ENCODE measurements around the gene TRIM5.
"Not testable (repeated sequence)": the region's sequence is repeated elsewhere in the genome, so short reads cannot be mapped to it uniquely, and the experiment has no call there.

The TRIM5 gene

GRCh38 chr11:5719703-5720495 is 35.0 kb upstream of the TRIM5 start:
- no peaks in the 10 kb centered on the region for H3K36me3 ChIP-seq (replicated peaks in 1 of 2; ENCODE audit: control insufficient read depth in 2 of 2, insufficient read depth in 2 of 2, low read length in 2 of 2)
- no peak for DNase-seq (ENCODE audit: low spot score)
- H3K14ac ChIP-seq (ENCODE audit: low read length) = no peak overlapping the region
- no peak overlapping the region for H2BK120ac ChIP-seq (ENCODE audit: low read depth, low read length)
- H2BK5ac ChIP-seq (ENCODE audit: low read length) = no peak overlapping the region
- no peaks in the 10 kb centered on the region for H3K79me1 ChIP-seq (ENCODE audit: low read depth, low read length)
- no peaks in the 10 kb centered on the region for H3K4me1 ChIP-seq (ENCODE audit: control insufficient read depth in 2 of 2, insufficient read depth in 1 of 2, low read depth in 1 of 2, low read length in 2 of 2)
- no peak overlapping the region for H3K23ac ChIP-seq (ENCODE audit: low read depth, low read length, poor library complexity)
- no peak overlapping the region for H3K4me2 ChIP-seq (ENCODE audit: insufficient read depth, low read length, poor library complexity, severe bottlenecking)
- H2AFZ ChIP-seq (ENCODE audit: low read length) = no peak overlapping the region
- H2AK5ac ChIP-seq (ENCODE audit: low read depth, low read length) = no peak overlapping the region
- no peak overlapping the region for H2BK12ac ChIP-seq (ENCODE audit: low read length)
- no peak overlapping the region for H3K4ac ChIP-seq (ENCODE audit: low read length)
- H3K27me3 ChIP-seq (ENCODE audit: control insufficient read depth in 3 of 3, insufficient read depth in 3 of 3, low read depth in 1 of 3, low read length in 3 of 3) = no peaks in the 10 kb centered on the region
- H3K4me3 ChIP-seq (ENCODE audit: low read length in 2 of 2) = no peak overlapping the region
- H2BK15ac ChIP-seq (ENCODE audit: low read length) = no peak overlapping the region
- no peak overlapping the region for H3K27ac ChIP-seq (replicated peaks; ENCODE audit: low read length)
- no peak overlapping the region for H4K8ac ChIP-seq (ENCODE audit: low read depth, low read length)
- WGBS, 2 donors (ENCODE audit: extremely low coverage in 2 of 2, insufficient read length in 2 of 2, insufficient replicate concordance in 1 of 2) = no CpG with 5 or more reads among the region's 3 CpGs
- peak overlapping the region; percentile 19 for H4K91ac ChIP-seq (ENCODE audit: low read depth, low read length, poor library complexity)
- no peak overlapping the region for H3K18ac ChIP-seq (ENCODE audit: low read length)
- H3K9ac ChIP-seq (ENCODE audit: low read depth, low read length, poor library complexity) = no peak overlapping the region
- H3K9me3 ChIP-seq (replicated peaks in 1 of 2; ENCODE audit: control insufficient read depth in 2 of 2, insufficient read depth in 1 of 2, low read depth in 1 of 2, low read length in 2 of 2) = no peaks in the 10 kb centered on the region

- H3K27me3 ChIP-seq (ENCODE audit: control insufficient read depth in 3 of 3, insufficient read depth in 3 of 3, low read depth in 1 of 3, low read length in 3 of 3); H4K8ac ChIP-seq (ENCODE audit: low read depth, low read length); H3K9ac ChIP-seq (ENCODE audit: low read depth, low read length, poor library complexity); H2AFZ ChIP-seq (ENCODE audit: low read length); H3K14ac ChIP-seq (ENCODE audit: low read length); H3K18ac ChIP-seq (ENCODE audit: low read length); H4K91ac ChIP-seq (ENCODE audit: low read depth, low read length, poor library complexity); H3K4me3 ChIP-seq (ENCODE audit: low read length in 2 of 2); H2BK5ac ChIP-seq (ENCODE audit: low read length); H3K9me3 ChIP-seq (replicated peaks in 1 of 2; ENCODE audit: control insufficient read depth in 2 of 2, insufficient read depth in 1 of 2, low read depth in 1 of 2, low read length in 2 of 2); H3K27ac ChIP-seq (replicated peaks; ENCODE audit: low read length); H3K36me3 ChIP-seq (replicated peaks in 1 of 2; ENCODE audit: control insufficient read depth in 2 of 2, insufficient read depth in 2 of 2, low read length in 2 of 2); DNase-seq (ENCODE audit: low spot score); H2AK5ac ChIP-seq (ENCODE audit: low read depth, low read length); H3K23ac ChIP-seq (ENCODE audit: low read depth, low read length, poor library complexity); H3K4me2 ChIP-seq (ENCODE audit: insufficient read depth, low read length, poor library complexity, severe bottlenecking); H2BK15ac ChIP-seq (ENCODE audit: low read length); H3K4me1 ChIP-seq (ENCODE audit: control insufficient read depth in 2 of 2, insufficient read depth in 1 of 2, low read depth in 1 of 2, low read length in 2 of 2); H2BK12ac ChIP-seq (ENCODE audit: low read length); H3K4ac ChIP-seq (ENCODE audit: low read length); H3K79me1 ChIP-seq (ENCODE audit: low read depth, low read length); H2BK120ac ChIP-seq (ENCODE audit: low read depth, low read length): not testable (repeated sequence)
- no CpG with 5 or more reads among the region's 1 CpG for WGBS, 2 donors (ENCODE audit: extremely low coverage in 2 of 2, insufficient read length in 2 of 2, insufficient replicate concordance in 1 of 2)
Measured at GRCh38 chr11:5716518-5716917, 31.6 kb upstream of the TRIM5 start.

GRCh38 chr11:5713695-5714094 is 28.8 kb upstream of the TRIM5 start:
- Histone ChIP-seq H3K18ac (ENCODE audit: low read length) (no peak overlapping the region), H3K4me2 (ENCODE audit: insufficient read depth, low read length, poor library complexity, severe bottlenecking) (no peak overlapping the region), H2BK15ac (ENCODE audit: low read length) (no peak overlapping the region), H2BK120ac (ENCODE audit: low read depth, low read length) (no peak overlapping the region), H3K36me3 (replicated peaks in 1 of 2; ENCODE audit: control insufficient read depth in 2 of 2, insufficient read depth in 2 of 2, low read length in 2 of 2) (peaks cover 0 to 8% of the 10 kb centered on the region in 2 donors), H3K27ac (replicated peaks; ENCODE audit: low read length) (no peak overlapping the region), H4K8ac (ENCODE audit: low read depth, low read length) (no peak overlapping the region), H3K9me3 (replicated peaks in 1 of 2; ENCODE audit: control insufficient read depth in 2 of 2, insufficient read depth in 1 of 2, low read depth in 1 of 2, low read length in 2 of 2) (no peaks in the 10 kb centered on the region), H2BK5ac (ENCODE audit: low read length) (no peak overlapping the region), H3K27me3 (ENCODE audit: control insufficient read depth in 3 of 3, insufficient read depth in 3 of 3, low read depth in 1 of 3, low read length in 3 of 3) (no peaks in the 10 kb centered on the region), H3K4me1 (ENCODE audit: control insufficient read depth in 2 of 2, insufficient read depth in 1 of 2, low read depth in 1 of 2, low read length in 2 of 2) (no peaks in the 10 kb centered on the region), H3K23ac (ENCODE audit: low read depth, low read length, poor library complexity) (no peak overlapping the region), H2AK5ac (ENCODE audit: low read depth, low read length) (no peak overlapping the region), H2AFZ (ENCODE audit: low read length) (no peak overlapping the region), H3K14ac (ENCODE audit: low read length) (no peak overlapping the region), H3K9ac (ENCODE audit: low read depth, low read length, poor library complexity) (no peak overlapping the region), H4K91ac (ENCODE audit: low read depth, low read length, poor library complexity) (no peak overlapping the region), H3K4ac (ENCODE audit: low read length) (no peak overlapping the region), H3K79me1 (ENCODE audit: low read depth, low read length) (no peaks in the 10 kb centered on the region), H3K4me3 (ENCODE audit: low read length in 2 of 2) (no peak overlapping the region), H2BK12ac (ENCODE audit: low read length) (no peak overlapping the region)
- DNase-seq (ENCODE audit: low spot score) = no peak
- WGBS, 2 donors (ENCODE audit: extremely low coverage in 2 of 2, insufficient read length in 2 of 2, insufficient replicate concordance in 1 of 2) = no CpG with 5 or more reads among the region's 5 CpGs

GRCh38 chr11:5712507-5712906 is 27.6 kb upstream of the TRIM5 start:
- WGBS, 2 donors (ENCODE audit: extremely low coverage in 2 of 2, insufficient read length in 2 of 2, insufficient replicate concordance in 1 of 2) = no CpG with 5 or more reads among the region's 1 CpG
- H3K4me2 ChIP-seq (ENCODE audit: insufficient read depth, low read length, poor library complexity, severe bottlenecking) = no peak overlapping the region
- no peaks in the 10 kb centered on the region for H3K4me1 ChIP-seq (ENCODE audit: control insufficient read depth in 2 of 2, insufficient read depth in 1 of 2, low read depth in 1 of 2, low read length in 2 of 2)

More at GRCh38 chr11:5712507-5712906, 27.6 kb upstream of the TRIM5 start:
- Histone ChIP-seq H2BK5ac (ENCODE audit: low read length) (no peak overlapping the region), H3K79me1 (ENCODE audit: low read depth, low read length) (no peaks in the 10 kb centered on the region), H2BK120ac (ENCODE audit: low read depth, low read length) (no peak overlapping the region), H3K4ac (ENCODE audit: low read length) (no peak overlapping the region), H2AK5ac (ENCODE audit: low read depth, low read length) (no peak overlapping the region), H3K4me3 (ENCODE audit: low read length in 2 of 2) (no peak overlapping the region), H2AFZ (ENCODE audit: low read length) (no peak overlapping the region), H3K23ac (ENCODE audit: low read depth, low read length, poor library complexity) (no peak overlapping the region), H3K9ac (ENCODE audit: low read depth, low read length, poor library complexity) (no peak overlapping the region), H2BK15ac (ENCODE audit: low read length) (no peak overlapping the region), H4K91ac (ENCODE audit: low read depth, low read length, poor library complexity) (no peak overlapping the region), H4K8ac (ENCODE audit: low read depth, low read length) (no peak overlapping the region), H3K14ac (ENCODE audit: low read length) (no peak overlapping the region), H3K27me3 (ENCODE audit: control insufficient read depth in 3 of 3, insufficient read depth in 3 of 3, low read depth in 1 of 3, low read length in 3 of 3) (no peaks in the 10 kb centered on the region), H3K9me3 (replicated peaks in 1 of 2; ENCODE audit: control insufficient read depth in 2 of 2, insufficient read depth in 1 of 2, low read depth in 1 of 2, low read length in 2 of 2) (no peaks in the 10 kb centered on the region), H3K18ac (ENCODE audit: low read length) (no peak overlapping the region), H3K27ac (replicated peaks; ENCODE audit: low read length) (no peak overlapping the region), H2BK12ac (ENCODE audit: low read length) (no peak overlapping the region), H3K36me3 (replicated peaks in 1 of 2; ENCODE audit: control insufficient read depth in 2 of 2, insufficient read depth in 2 of 2, low read length in 2 of 2) (peaks cover 0 to 9% of the 10 kb centered on the region in 2 donors)
- DNase-seq (ENCODE audit: low spot score) = no peak
